Panc1 (cell line): ENCODE measurements around the gene CPM. TPM values are rescaled to one million over a fixed set of nuclear protein-coding genes. Genes with fewer than 3 reads are reported as not detected.

Experiments
- ATAC-seq: fragments of 200-7000 bp; cut with Tn5 transposase; 2 replicates; pipeline ENCODE4 v1.9.1; 2020; ENCODE audit warnings: mild to moderate bottlenecking, moderate library complexity
- BruUV-seq: library from RNA; stranded (reverse); fragments of 400-500 nt; replicated peaks from 2 replicates; lab custom pipeline; 2021; lab: Mats Ljungman, UMichigan
- CTCF ChIA-PET: fragments of 300-600 bp; sonication (Branson Sonifier 250); formaldehyde crosslinking; loops from one replicate; lab custom pipeline; 2022; ENCODE audit warnings: antibody characterized with exemption; lab: Charles Lee
- POLR2A ChIA-PET: fragments of 300-600 bp; sonication (Branson Sonifier 250); formaldehyde crosslinking; loops from one replicate; lab custom pipeline; 2022; ENCODE audit warnings: antibody characterized with exemption; lab: Charles Lee
- DNase-seq: peaks from one replicate; pipeline ENCODE4 v3.0.0-alpha.2; 2010; ENCODE audit warnings: low read depth, low spot score
- H3K27ac ChIP-seq: 2 replicates; pipeline ENCODE4 v1.5.1; 2011; ENCODE audit warnings: mild to moderate bottlenecking, low read length, inconsistent platforms
- H3K27me3 ChIP-seq: fragments of 200-500 bp; sonication (Bioruptor generic); 2 replicates; pipeline ENCODE4 v1.6.0; 2014; ENCODE audit warnings: low read length, inconsistent platforms; ENCODE audit not compliant: control insufficient read depth, insufficient read depth
- H3K36me3 ChIP-seq: fragments of 200-500 bp; sonication (Bioruptor generic); 2 replicates; pipeline ENCODE4 v1.5.1; 2014; ENCODE audit warnings: inconsistent platforms, mild to moderate bottlenecking, low read length, moderate library complexity; ENCODE audit not compliant: control insufficient read depth, insufficient read depth
- H3K4me1 ChIP-seq: 2 replicates; pipeline ENCODE4 v1.5.1; 2011; ENCODE audit warnings: inconsistent platforms, mild to moderate bottlenecking, low read length, moderate library complexity; ENCODE audit not compliant: control insufficient read depth, insufficient read depth
- H3K4me3 ChIP-seq, 2 experiments: 2 replicates each; pipeline ENCODE4 v1.5.1; 2011 to 2012; ENCODE audit warnings: low read depth in 2 of 2, low read length in 2 of 2, mild to moderate bottlenecking in 2 of 2, inconsistent platforms in 1 of 2, moderate library complexity in 1 of 2
- H3K9me3 ChIP-seq: fragments of 200-500 bp; sonication (Bioruptor generic); 2 replicates; pipeline ENCODE4 v1.5.1; 2014; ENCODE audit warnings: low read depth, mild to moderate bottlenecking, inconsistent platforms, low read length, moderate library complexity; ENCODE audit not compliant: control insufficient read depth, insufficient read depth
- TCF7L2 ChIP-seq: IDR thresholded peaks from 2 replicates; pipeline ENCODE4 v1.6.1; 2011; ENCODE audit warnings: mild to moderate bottlenecking, low read depth, low read length, inconsistent platforms
- in situ Hi-C: cut with HindIII; loops from 2 replicates; pipeline ENCODE4 v1.10.0; 2016; ENCODE audit warnings: low sequenced_read_pairs, low pct_unique_long_range_greater_than_20kb
- intact Hi-C: fragments of 100-400 bp; cut with micrococcal nuclease; formaldehyde crosslinking; loops from one replicate; pipeline ENCODE4 v1.10.0; 2022; ENCODE audit not compliant: unreplicated experiment
- total RNA-seq: library from RNA; stranded (reverse); gene quantifications from one replicate; pipeline ENCODE4 v1.2.1, GENCODE V29; 2021; ENCODE audit not compliant: unreplicated experiment
- TF ChIP-seq, protein P1 (sequence below), 2 experiments: IDR thresholded peaks; 2 replicates each; pipeline ENCODE4 v1.6.1; 2011 to 2012; ENCODE audit warnings: low read depth in 2 of 2, control low read depth in 1 of 2, low read length in 1 of 2, mild to moderate bottlenecking in 1 of 2, moderate library complexity in 1 of 2; ENCODE audit not compliant: insufficient read depth in 1 of 2

CPM gene
- total RNA-seq, 1 experiment from 2014 or later, result 11.2 TPM

DNA sequence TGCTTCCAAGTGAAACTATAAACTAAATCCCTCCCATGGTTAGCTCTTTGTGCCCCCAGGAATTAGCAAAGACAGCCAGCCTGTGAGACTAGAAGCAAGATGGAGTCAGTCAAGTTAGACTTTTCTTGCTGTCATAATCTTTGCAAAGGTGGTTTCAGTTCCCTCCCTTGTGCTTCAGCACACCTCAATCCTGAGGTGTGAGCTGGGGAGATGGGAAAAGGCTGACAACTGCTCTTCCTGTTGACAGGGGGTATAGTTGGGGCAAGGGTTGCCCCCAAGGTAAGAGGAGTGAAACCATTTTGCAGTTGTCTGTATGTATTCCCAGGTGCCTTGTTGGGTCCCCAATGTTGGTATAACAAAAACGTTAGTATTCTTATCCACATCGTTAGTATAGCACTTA, 12.3 kb upstream of the CPM start:
- H3K27me3 ChIP-seq, result no peaks in the 10 kb centered on the region
- no peaks in the 10 kb centered on the region for H3K9me3 ChIP-seq
- ChIA-PET CTCF (no interaction called here), POLR2A (interaction anchor here (0.7 kb wide), 1 partner anchor 191 kb away, joined by 4 read pairs; no protein-coding TSS in a partner anchor)
- ATAC-seq, result no peak
- H3K4me1 ChIP-seq, result no peaks in the 10 kb centered on the region
- intact Hi-C loops, result no loop called here
- H3K4me3 ChIP-seq, result no peak overlapping the region
- no peak for TF ChIP-seq TCF7L2
- TF ChIP-seq, protein P1, sequence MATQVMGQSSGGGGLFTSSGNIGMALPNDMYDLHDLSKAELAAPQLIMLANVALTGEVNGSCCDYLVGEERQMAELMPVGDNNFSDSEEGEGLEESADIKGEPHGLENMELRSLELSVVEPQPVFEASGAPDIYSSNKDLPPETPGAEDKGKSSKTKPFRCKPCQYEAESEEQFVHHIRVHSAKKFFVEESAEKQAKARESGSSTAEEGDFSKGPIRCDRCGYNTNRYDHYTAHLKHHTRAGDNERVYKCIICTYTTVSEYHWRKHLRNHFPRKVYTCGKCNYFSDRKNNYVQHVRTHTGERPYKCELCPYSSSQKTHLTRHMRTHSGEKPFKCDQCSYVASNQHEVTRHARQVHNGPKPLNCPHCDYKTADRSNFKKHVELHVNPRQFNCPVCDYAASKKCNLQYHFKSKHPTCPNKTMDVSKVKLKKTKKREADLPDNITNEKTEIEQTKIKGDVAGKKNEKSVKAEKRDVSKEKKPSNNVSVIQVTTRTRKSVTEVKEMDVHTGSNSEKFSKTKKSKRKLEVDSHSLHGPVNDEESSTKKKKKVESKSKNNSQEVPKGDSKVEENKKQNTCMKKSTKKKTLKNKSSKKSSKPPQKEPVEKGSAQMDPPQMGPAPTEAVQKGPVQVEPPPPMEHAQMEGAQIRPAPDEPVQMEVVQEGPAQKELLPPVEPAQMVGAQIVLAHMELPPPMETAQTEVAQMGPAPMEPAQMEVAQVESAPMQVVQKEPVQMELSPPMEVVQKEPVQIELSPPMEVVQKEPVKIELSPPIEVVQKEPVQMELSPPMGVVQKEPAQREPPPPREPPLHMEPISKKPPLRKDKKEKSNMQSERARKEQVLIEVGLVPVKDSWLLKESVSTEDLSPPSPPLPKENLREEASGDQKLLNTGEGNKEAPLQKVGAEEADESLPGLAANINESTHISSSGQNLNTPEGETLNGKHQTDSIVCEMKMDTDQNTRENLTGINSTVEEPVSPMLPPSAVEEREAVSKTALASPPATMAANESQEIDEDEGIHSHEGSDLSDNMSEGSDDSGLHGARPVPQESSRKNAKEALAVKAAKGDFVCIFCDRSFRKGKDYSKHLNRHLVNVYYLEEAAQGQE (IDR thresholded peaks at IDR 0.05; ENCODE audit: insufficient read depth in 1 of 2, low read depth in 2 of 2, low read length in 1 of 2), result no peak
- in situ Hi-C loops, result no loop called here
- no TSS peak for BruUV-seq
- no peaks in the 10 kb centered on the region for H3K36me3 ChIP-seq
- no peak overlapping the region for H3K27ac ChIP-seq
- DNase-seq, result no peak

DNA sequence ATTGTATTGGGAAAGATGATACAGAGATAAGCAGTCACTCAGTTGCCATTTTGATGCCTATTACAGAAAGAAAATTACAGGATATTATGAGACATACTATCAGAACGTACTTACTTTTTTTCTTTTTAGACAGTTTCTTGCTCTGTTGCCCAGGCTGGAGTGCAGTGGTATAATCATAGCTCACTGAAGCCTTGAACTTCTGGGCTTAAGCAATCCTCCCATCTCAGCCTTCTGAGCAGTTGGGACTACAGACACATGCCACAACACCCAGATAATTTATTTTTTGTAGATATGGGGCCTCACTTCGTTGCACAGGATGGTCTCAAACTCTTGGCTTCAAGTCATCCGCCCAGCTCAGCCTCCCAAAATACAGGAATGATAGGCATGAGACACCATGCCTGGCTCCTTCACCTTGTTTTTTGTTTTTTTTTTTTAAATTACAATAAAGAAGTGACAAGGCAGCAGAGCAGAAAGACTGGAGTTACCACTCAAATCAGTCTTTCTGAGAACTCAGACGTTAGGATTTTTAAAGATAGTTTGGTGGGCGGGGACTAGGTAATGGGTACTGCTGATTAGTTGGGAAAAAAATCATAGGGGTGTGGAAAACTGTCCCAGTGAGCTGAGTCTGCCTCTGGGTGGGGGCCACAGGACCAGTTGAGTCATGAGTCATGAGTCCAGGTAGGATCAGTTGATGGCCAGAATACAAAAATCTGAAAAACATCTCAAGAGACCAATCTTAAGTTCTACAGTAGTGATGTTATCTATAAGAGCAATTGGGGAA, 11.5 kb upstream of the CPM start:
- CTCF ChIA-PET, result no interaction called here
- no TSS peak for BruUV-seq

More for the DNA sequence above, 11.5 kb upstream of the CPM start:
- TF ChIP-seq, protein P1 (IDR thresholded peaks at IDR 0.05; ENCODE audit: insufficient read depth in 1 of 2, low read depth in 2 of 2, low read length in 1 of 2), result no peak
- POLR2A ChIA-PET, result interaction anchor here (0.7 kb wide), 1 partner anchor 191 kb away, joined by 4 read pairs; no protein-coding TSS in a partner anchor
- Histone ChIP-seq H3K4me1 (no peaks in the 10 kb centered on the region), H3K27ac (no peak overlapping the region), H3K36me3 (no peaks in the 10 kb centered on the region), H3K27me3 (no peaks in the 10 kb centered on the region), H3K9me3 (no peaks in the 10 kb centered on the region), H3K4me3 (no peak overlapping the region)
- DNase-seq, result no peak
- intact Hi-C loops, result no loop called here
- in situ Hi-C loops, result no loop called here
- no peak for ATAC-seq
